ENCODE measurements around the gene DENND1A. TPM values are rescaled to one million over a fixed set of nuclear protein-coding genes. Genes with fewer than 3 reads are reported as not detected.

The DENND1A gene
- polyA plus RNA-seq, 2 donors, result 4.6 to 4.8 TPM

DNA sequence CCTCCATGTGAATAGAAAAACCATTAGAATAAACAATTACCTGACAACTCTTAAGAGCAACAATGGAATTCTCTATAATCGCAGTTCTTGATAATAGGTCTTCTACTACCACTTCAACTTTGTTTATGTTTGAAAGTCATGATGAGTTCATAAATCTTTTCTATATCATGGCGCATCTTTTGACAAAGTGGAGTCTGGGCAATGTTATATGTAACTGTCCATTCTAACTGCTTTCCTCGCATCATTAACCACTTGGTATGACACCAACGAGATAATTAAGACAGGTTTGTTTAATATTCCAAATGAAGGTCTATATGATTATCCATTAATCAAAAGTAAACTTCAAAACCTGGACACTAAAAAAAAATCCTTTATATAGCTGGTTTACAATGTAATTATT lies 272.0 kb downstream of the DENND1A start:
- no peak overlapping the region for H3K27ac ChIP-seq (ENCODE audit: low read depth in 2 of 2, low read length in 1 of 2)
- peaks cover 0 to 2% of the 10 kb centered on the region in 2 donors for H3K4me1 ChIP-seq (ENCODE audit: control insufficient read depth in 2 of 2, insufficient read depth in 2 of 2, low read length in 1 of 2)
- H3K4me3 ChIP-seq (ENCODE audit: low read depth in 1 of 2, low read length in 2 of 2), result no peak overlapping the region
- no peaks in the 10 kb centered on the region for H3K36me3 ChIP-seq (ENCODE audit: control insufficient read depth in 2 of 2, insufficient read depth in 2 of 2, low read length in 1 of 2)
- WGBS, 2 donors, result 77 to 88% methylated on average over 4 of the region's 4 CpGs
- no peaks in the 10 kb centered on the region for H3K27me3 ChIP-seq (ENCODE audit: control insufficient read depth in 1 of 2, insufficient read depth in 2 of 2, low read length in 2 of 2)
- peaks cover 0 to 3% of the 10 kb centered on the region in 2 donors for H3K9me3 ChIP-seq (ENCODE audit: control insufficient read depth in 2 of 2, insufficient read depth in 1 of 2, low read depth in 1 of 2, low read length in 1 of 2)

DNA sequence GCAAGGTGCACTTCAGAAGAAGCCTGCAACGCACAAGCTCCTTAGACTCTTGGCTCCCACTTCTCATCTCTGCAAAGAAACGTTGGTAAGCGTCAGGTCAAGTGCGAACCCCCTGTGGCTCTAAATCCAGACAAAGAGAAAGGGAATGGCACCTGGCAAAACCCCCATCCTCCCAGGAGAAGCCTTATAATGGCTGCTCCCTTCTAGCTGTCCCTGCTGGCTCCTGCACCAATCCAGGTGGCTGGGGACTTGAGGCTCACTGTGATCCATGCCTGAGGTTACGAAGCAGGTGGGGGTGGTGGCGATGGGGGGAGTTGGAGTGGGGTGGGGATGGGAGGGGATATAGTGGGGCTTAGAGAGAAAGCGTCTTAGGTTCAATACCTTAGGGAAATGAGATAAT lies 272.8 kb downstream of the DENND1A start:
- Histone ChIP-seq H3K36me3 (ENCODE audit: control insufficient read depth in 2 of 2, insufficient read depth in 2 of 2, low read length in 1 of 2) (no peaks in the 10 kb centered on the region), H3K27me3 (ENCODE audit: control insufficient read depth in 1 of 2, insufficient read depth in 2 of 2, low read length in 2 of 2) (no peaks in the 10 kb centered on the region), H3K4me1 (ENCODE audit: control insufficient read depth in 2 of 2, insufficient read depth in 2 of 2, low read length in 1 of 2) (peaks cover 0 to 2% of the 10 kb centered on the region in 2 donors), H3K27ac (ENCODE audit: low read depth in 2 of 2, low read length in 1 of 2) (no peak overlapping the region), H3K9me3 (ENCODE audit: control insufficient read depth in 2 of 2, insufficient read depth in 1 of 2, low read depth in 1 of 2, low read length in 1 of 2) (peaks cover 0 to under 1% of the 10 kb centered on the region in 2 donors), H3K4me3 (ENCODE audit: low read depth in 1 of 2, low read length in 2 of 2) (no peak overlapping the region)
- whole genome bisulfite sequencing, 2 donors, result 80 to 83% methylated on average over 7 of the region's 7 CpGs

DNA sequence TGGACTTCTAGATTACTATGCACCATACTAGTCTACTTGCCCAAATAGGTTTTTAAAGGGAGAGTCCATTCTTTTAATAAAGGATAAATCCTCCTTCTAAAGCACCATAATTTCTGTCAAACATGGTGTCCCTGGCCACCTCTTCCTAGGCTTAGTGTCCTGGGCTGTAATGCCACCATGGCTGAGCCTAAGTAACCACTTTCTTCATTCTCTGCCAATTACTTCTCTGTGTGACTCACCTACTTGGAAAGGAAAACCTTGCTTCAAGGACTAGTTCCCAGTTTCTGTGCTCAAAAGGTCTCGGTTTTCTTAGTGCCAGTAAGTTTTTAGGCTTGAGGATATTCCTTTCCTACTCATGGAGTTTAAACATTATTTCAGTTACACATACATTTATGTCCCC lies 273.4 kb downstream of the DENND1A start:
- Histone ChIP-seq H3K36me3 (ENCODE audit: control insufficient read depth in 2 of 2, insufficient read depth in 2 of 2, low read length in 1 of 2) (no peaks in the 10 kb centered on the region), H3K4me1 (ENCODE audit: control insufficient read depth in 2 of 2, insufficient read depth in 2 of 2, low read length in 1 of 2) (peaks cover 0 to 2% of the 10 kb centered on the region in 2 donors), H3K4me3 (ENCODE audit: low read depth in 1 of 2, low read length in 2 of 2) (no peak overlapping the region), H3K9me3 (ENCODE audit: control insufficient read depth in 2 of 2, insufficient read depth in 1 of 2, low read depth in 1 of 2, low read length in 1 of 2) (no peaks in the 10 kb centered on the region), H3K27me3 (ENCODE audit: control insufficient read depth in 1 of 2, insufficient read depth in 2 of 2, low read length in 2 of 2) (no peaks in the 10 kb centered on the region), H3K27ac (ENCODE audit: low read depth in 2 of 2, low read length in 1 of 2) (no peak overlapping the region)
- WGBS, 2 donors, result 38 to 73% methylated on average over 1 of the region's 1 CpG

DNA sequence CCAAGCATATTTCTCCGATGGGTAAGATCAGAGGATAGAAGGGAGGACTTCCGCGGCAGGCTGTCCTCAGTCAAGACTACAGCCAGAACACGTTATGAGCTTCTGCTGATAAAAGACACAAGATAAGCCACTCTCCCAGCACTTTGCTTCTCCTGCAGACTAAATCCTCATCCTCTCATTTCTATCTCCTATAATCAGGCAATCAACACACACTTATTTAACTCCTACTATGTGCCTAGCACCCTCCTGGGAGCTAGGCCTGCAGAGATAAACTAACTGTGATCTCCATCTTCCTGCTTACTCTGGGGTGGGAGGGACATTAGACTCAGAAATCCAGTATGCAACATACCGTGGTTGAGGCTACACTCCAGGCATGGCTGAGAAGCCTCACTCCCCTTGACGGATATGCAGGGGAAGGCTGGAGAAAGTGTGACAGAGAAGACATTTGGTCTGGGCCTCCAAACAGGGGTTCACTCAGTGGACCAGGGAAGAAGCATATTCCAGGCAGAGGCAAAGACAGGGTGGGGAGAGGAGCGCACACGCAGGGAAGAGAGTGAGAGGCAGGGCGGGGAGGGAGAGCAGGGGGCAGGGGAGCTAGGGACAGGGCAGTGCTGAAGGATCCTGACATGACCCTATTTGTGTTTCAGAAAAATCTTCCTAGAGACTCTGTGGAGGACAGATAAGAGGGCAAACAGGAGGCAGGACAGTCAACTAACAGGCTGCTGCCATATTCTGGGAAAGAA lies 274.1 kb downstream of the DENND1A start:
- H3K9me3 ChIP-seq (ENCODE audit: control insufficient read depth in 2 of 2, insufficient read depth in 1 of 2, low read depth in 1 of 2, low read length in 1 of 2), result no peaks in the 10 kb centered on the region
- H3K4me1 ChIP-seq (ENCODE audit: control insufficient read depth in 2 of 2, insufficient read depth in 2 of 2, low read length in 1 of 2), result peaks cover 0 to 2% of the 10 kb centered on the region in 2 donors
- H3K4me3 ChIP-seq (ENCODE audit: low read depth in 1 of 2, low read length in 2 of 2), result no peak overlapping the region
- no peaks in the 10 kb centered on the region for H3K36me3 ChIP-seq (ENCODE audit: control insufficient read depth in 2 of 2, insufficient read depth in 2 of 2, low read length in 1 of 2)
- H3K27me3 ChIP-seq (ENCODE audit: control insufficient read depth in 1 of 2, insufficient read depth in 2 of 2, low read length in 2 of 2), result no peaks in the 10 kb centered on the region
- WGBS, 2 donors, result 95 to 97% methylated on average over 9 of the region's 9 CpGs
- H3K27ac ChIP-seq (ENCODE audit: low read depth in 2 of 2, low read length in 1 of 2), result no peak overlapping the region

DNA sequence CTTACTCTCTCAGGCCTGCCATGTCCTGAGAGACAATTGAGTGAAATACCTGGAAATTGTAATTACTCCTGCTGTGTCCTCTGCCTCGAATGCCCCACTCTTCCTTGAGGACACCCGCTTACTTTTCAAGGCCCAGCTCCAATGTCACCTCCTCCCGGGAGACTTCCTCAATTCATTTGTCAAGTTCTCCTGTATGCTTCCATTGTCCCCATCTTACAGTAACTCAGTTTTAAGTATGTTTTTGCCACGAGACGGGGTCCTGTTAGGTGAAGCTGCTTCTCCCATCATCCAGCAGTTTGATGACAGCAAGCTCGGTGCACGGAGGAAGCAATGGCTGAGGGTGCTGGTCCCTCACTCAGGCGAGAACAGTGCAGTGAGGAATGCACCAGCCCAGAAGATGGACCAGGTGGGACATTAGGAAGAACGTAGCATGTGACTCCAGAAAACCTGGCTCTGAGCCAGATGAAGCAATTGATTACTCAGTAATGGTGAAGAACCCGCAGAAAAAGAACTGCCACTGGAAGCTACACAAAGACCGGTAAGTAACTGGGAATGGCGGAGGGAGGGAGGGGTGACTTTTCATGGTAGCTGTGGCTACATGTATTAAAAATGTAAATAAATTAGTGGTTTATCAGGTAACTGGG lies 274.8 kb downstream of the DENND1A start:
- Histone ChIP-seq H3K36me3 (ENCODE audit: control insufficient read depth in 2 of 2, insufficient read depth in 2 of 2, low read length in 1 of 2) (no peaks in the 10 kb centered on the region), H3K27me3 (ENCODE audit: control insufficient read depth in 1 of 2, insufficient read depth in 2 of 2, low read length in 2 of 2) (no peaks in the 10 kb centered on the region), H3K4me3 (ENCODE audit: low read depth in 1 of 2, low read length in 2 of 2) (no peak overlapping the region), H3K9me3 (ENCODE audit: control insufficient read depth in 2 of 2, insufficient read depth in 1 of 2, low read depth in 1 of 2, low read length in 1 of 2) (no peaks in the 10 kb centered on the region), H3K4me1 (ENCODE audit: control insufficient read depth in 2 of 2, insufficient read depth in 2 of 2, low read length in 1 of 2) (peaks cover 0 to 2% of the 10 kb centered on the region in 2 donors), H3K27ac (ENCODE audit: low read depth in 2 of 2, low read length in 1 of 2) (no peak overlapping the region)
- 94% methylated on average over 12 of the region's 12 CpGs for WGBS, 2 donors

DNA sequence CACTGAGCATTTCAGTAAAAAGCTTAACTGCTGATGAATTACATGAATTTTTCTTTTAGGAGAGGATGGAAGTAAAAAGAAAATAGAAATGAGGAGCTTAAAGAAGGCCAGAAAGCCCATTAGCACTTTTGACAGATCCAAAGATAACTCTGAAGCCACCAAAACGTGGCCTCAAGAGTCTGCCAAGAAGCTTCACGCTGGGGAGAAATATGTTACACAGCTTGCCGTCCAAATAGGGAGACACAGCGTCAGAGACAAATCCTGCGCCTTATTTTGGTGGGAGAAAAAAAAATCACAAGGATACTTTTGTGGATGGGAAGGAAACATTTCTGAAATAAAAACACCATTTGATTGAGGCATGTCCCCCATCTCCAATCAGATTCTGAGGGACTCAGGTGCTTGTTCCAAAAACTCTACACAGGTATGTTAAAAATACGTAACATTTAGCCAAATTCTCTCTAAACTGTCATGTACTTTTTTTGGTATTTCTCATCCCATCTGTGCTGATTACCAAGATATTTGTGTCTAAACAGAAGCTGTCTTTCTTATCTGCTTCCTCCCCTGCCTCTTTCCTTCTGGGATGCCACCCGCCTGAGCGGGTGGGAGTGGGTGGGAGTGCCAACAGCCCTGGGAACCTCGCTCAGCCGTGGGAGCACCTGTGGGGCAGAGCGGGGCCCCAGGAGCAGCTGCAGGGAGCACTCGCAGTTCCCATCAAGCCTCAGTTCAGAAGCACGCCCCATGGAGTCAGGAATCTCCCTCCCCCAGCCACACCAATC lies 275.5 kb downstream of the DENND1A start:
- Histone ChIP-seq H3K9me3 (ENCODE audit: control insufficient read depth in 2 of 2, insufficient read depth in 1 of 2, low read depth in 1 of 2, low read length in 1 of 2) (no peaks in the 10 kb centered on the region), H3K4me3 (ENCODE audit: low read depth in 1 of 2, low read length in 2 of 2) (no peak overlapping the region), H3K27ac (ENCODE audit: low read depth in 2 of 2, low read length in 1 of 2) (no peak overlapping the region), H3K36me3 (ENCODE audit: control insufficient read depth in 2 of 2, insufficient read depth in 2 of 2, low read length in 1 of 2) (no peaks in the 10 kb centered on the region), H3K27me3 (ENCODE audit: control insufficient read depth in 1 of 2, insufficient read depth in 2 of 2, low read length in 2 of 2) (no peaks in the 10 kb centered on the region), H3K4me1 (ENCODE audit: control insufficient read depth in 2 of 2, insufficient read depth in 2 of 2, low read length in 1 of 2) (peaks cover 0 to 2% of the 10 kb centered on the region in 2 donors)
- 91 to 94% methylated on average over 13 of the region's 13 CpGs for WGBS, 2 donors

GRCh38 chr9:123652416-123652815 lies 277.5 kb downstream of the DENND1A start:
- peaks cover 0 to 2% of the 10 kb centered on the region in 2 donors for H3K4me1 ChIP-seq (ENCODE audit: control insufficient read depth in 2 of 2, insufficient read depth in 2 of 2, low read length in 1 of 2)
- no peaks in the 10 kb centered on the region for H3K27me3 ChIP-seq (ENCODE audit: control insufficient read depth in 1 of 2, insufficient read depth in 2 of 2, low read length in 2 of 2)
- H3K4me3 ChIP-seq (ENCODE audit: low read depth in 1 of 2, low read length in 2 of 2), result no peak overlapping the region
- H3K9me3 ChIP-seq (ENCODE audit: control insufficient read depth in 2 of 2, insufficient read depth in 1 of 2, low read depth in 1 of 2, low read length in 1 of 2), result no peaks in the 10 kb centered on the region
- H3K36me3 ChIP-seq (ENCODE audit: control insufficient read depth in 2 of 2, insufficient read depth in 2 of 2, low read length in 1 of 2), result no peaks in the 10 kb centered on the region
- no peak overlapping the region for H3K27ac ChIP-seq (ENCODE audit: low read depth in 2 of 2, low read length in 1 of 2)
- 86% methylated on average over 7 of the region's 7 CpGs for WGBS, 2 donors

GRCh38 chr9:123651871-123652270 lies 278.1 kb downstream of the DENND1A start:
- no peak overlapping the region for H3K4me3 ChIP-seq (ENCODE audit: low read depth in 1 of 2, low read length in 2 of 2)
- no peaks in the 10 kb centered on the region for H3K27me3 ChIP-seq (ENCODE audit: control insufficient read depth in 1 of 2, insufficient read depth in 2 of 2, low read length in 2 of 2)
- peaks cover 0 to 1% of the 10 kb centered on the region in 2 donors for H3K4me1 ChIP-seq (ENCODE audit: control insufficient read depth in 2 of 2, insufficient read depth in 2 of 2, low read length in 1 of 2)
- no peaks in the 10 kb centered on the region for H3K9me3 ChIP-seq (ENCODE audit: control insufficient read depth in 2 of 2, insufficient read depth in 1 of 2, low read depth in 1 of 2, low read length in 1 of 2)
- H3K36me3 ChIP-seq (ENCODE audit: control insufficient read depth in 2 of 2, insufficient read depth in 2 of 2, low read length in 1 of 2), result no peaks in the 10 kb centered on the region
- 96 to 97% methylated on average over 5 of the region's 5 CpGs for WGBS, 2 donors
- no peak overlapping the region for H3K27ac ChIP-seq (ENCODE audit: low read depth in 2 of 2, low read length in 1 of 2)

DNA sequence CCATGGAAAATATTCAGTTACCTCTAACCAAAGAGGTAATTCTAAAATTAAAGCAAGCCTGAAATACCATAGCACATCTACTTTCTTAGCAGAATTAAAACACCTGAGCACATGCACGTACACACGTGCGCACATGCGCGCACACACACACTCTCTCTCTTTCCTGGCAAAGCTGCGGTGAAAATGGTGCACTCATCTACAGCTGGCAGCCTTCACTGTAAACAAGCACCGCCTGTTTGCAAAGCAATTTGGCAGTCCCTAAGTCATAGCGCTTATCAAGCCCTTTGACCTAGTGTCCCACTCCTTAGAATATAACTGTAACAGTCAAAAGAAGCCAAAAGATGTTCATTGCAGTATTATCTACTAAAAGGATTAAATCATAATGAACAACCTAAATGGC lies 278.7 kb downstream of the DENND1A start:
- Histone ChIP-seq H3K36me3 (ENCODE audit: control insufficient read depth in 2 of 2, insufficient read depth in 2 of 2, low read length in 1 of 2) (no peaks in the 10 kb centered on the region), H3K4me3 (ENCODE audit: low read depth in 1 of 2, low read length in 2 of 2) (no peak overlapping the region), H3K27ac (ENCODE audit: low read depth in 2 of 2, low read length in 1 of 2) (no peak overlapping the region), H3K27me3 (ENCODE audit: control insufficient read depth in 1 of 2, insufficient read depth in 2 of 2, low read length in 2 of 2) (no peaks in the 10 kb centered on the region), H3K9me3 (ENCODE audit: control insufficient read depth in 2 of 2, insufficient read depth in 1 of 2, low read depth in 1 of 2, low read length in 1 of 2) (no peaks in the 10 kb centered on the region), H3K4me1 (ENCODE audit: control insufficient read depth in 2 of 2, insufficient read depth in 2 of 2, low read length in 1 of 2) (no peaks in the 10 kb centered on the region)
- WGBS, 2 donors, result 85 to 95% methylated on average over 8 of the region's 8 CpGs

Data from esophagus (tissue), 2 donors.